OCI-LY3 (cell line): ENCODE data around the gene OSTN.

ENCODE experiments used
- EZH2phosphoT487 ChIP-seq: fragments of 200-600 bp; shearing (Covaris generic); IDR thresholded peaks from 2 replicates; pipeline ENCODE4 v1.6.1; 2018; ENCODE audit warnings: antibody characterized with exemption, mixed run types, low read depth
- TF ChIP-seq, protein P1 (sequence below): fragments of 200-600, 300-600 bp; sonication (generic); IDR thresholded peaks from 2 replicates; pipeline ENCODE4 v1.5.1; 2014; ENCODE audit warnings: antibody characterized with exemption, low read length, low read depth

DNA sequence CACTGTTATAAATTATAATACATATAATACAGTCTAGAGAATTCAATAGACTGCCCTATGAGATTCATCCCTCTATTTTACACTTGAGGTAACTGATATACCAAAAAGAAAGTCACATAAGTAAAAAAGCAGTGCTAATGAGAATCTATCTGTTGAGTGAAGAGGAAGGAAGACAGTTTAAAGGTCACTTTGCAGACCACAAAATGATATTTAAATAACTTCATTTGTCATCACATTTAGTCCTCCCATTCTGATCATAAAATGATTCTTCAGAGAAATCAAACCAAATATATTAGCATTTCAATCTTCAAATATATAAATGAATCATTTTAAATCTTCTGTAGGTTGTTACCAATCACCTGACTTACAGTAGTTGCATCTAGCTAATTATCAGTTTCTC, 69.7 kb downstream of the OSTN start:
- TF ChIP-seq, protein P1, sequence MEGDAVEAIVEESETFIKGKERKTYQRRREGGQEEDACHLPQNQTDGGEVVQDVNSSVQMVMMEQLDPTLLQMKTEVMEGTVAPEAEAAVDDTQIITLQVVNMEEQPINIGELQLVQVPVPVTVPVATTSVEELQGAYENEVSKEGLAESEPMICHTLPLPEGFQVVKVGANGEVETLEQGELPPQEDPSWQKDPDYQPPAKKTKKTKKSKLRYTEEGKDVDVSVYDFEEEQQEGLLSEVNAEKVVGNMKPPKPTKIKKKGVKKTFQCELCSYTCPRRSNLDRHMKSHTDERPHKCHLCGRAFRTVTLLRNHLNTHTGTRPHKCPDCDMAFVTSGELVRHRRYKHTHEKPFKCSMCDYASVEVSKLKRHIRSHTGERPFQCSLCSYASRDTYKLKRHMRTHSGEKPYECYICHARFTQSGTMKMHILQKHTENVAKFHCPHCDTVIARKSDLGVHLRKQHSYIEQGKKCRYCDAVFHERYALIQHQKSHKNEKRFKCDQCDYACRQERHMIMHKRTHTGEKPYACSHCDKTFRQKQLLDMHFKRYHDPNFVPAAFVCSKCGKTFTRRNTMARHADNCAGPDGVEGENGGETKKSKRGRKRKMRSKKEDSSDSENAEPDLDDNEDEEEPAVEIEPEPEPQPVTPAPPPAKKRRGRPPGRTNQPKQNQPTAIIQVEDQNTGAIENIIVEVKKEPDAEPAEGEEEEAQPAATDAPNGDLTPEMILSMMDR, result no peak
- TF ChIP-seq EZH2phosphoT487, result no peak
